ENCODE measurements around the gene RHBDF1. TPM values are rescaled to one million over a fixed set of nuclear protein-coding genes. Genes with fewer than 3 reads are reported as not detected.

Gene RHBDF1
- total RNA-seq, 1 experiment from 2014 or later = 60.8 TPM

- Mint-ChIP-seq H3K27me3 (ENCODE audit: low read depth) (no peaks in the 10 kb centered on the region; the same call in 1 of the 2 replicates), H3K36me3 (peaks cover 47% of the 10 kb centered on the region), H3K4me1 (peaks cover 2% of the 10 kb centered on the region), H3K9me3 (no peaks in the 10 kb centered on the region), H3K27ac (no peak overlapping the region), H3K4me3 (no peak overlapping the region)
- ATAC-seq (no peak), DNase-seq (ENCODE audit: low spot score) (no peak)
- POLR2A ChIA-PET = no interaction called here
- CTCF ChIA-PET = interaction anchor here (0.6 to 1.7 kb wide), 4 partner anchors 8 to 123 kb away, joined by 3 to 5 read pairs (median 4); partner anchors contain the start of gene HBQ1
- TF ChIP-seq MXD4 (CRISPR knock-in tag; IDR thresholded peaks at IDR 0.05; ENCODE audit: borderline replicate concordance) = no peak
- TF ChIP-seq KAT7 (CRISPR knock-in tag; IDR thresholded peaks at IDR 0.05; ENCODE audit: borderline replicate concordance) = no peak
- no peak for TF ChIP-seq SP1 (CRISPR knock-in tag; conservative IDR thresholded peaks at IDR 0.05)
- no peak for TF ChIP-seq TEAD1 (CRISPR knock-in tag; IDR thresholded peaks at IDR 0.05)
- TF ChIP-seq ATF1 (CRISPR knock-in tag; IDR thresholded peaks at IDR 0.05) = no peak
- TF ChIP-seq GTF2I (CRISPR knock-in tag; conservative IDR thresholded peaks at IDR 0.05) = no peak
- no peak for TF ChIP-seq STAT6 (CRISPR knock-in tag; conservative IDR thresholded peaks at IDR 0.05; ENCODE audit: low read depth)
- no peak for TF ChIP-seq OVOL2 (CRISPR knock-in tag; IDR thresholded peaks at IDR 0.05; ENCODE audit: borderline replicate concordance)
- no peak for TF ChIP-seq HMGA2 (CRISPR knock-in tag; IDR thresholded peaks at IDR 0.05)
- TF ChIP-seq NFATC4 (CRISPR knock-in tag; IDR thresholded peaks at IDR 0.05) = no peak
- no peak for TF ChIP-seq JUN (CRISPR knock-in tag; IDR thresholded peaks at IDR 0.05)
- TF ChIP-seq E2F5 (CRISPR knock-in tag; IDR thresholded peaks at IDR 0.05) = no peak
- no peak for TF ChIP-seq ERG (CRISPR knock-in tag; IDR thresholded peaks at IDR 0.05)
- TF ChIP-seq AR (CRISPR knock-in tag; IDR thresholded peaks at IDR 0.05) = no peak
Measured at GRCh38 chr16:57711-58110, 14.7 kb downstream of the RHBDF1 start.

GRCh38 chr16:56231-56927, 16.1 kb downstream of the RHBDF1 start:
- TF ChIP-seq KAT7 (CRISPR knock-in tag; IDR thresholded peaks at IDR 0.05; ENCODE audit: borderline replicate concordance) = no peak
- no peak for TF ChIP-seq HMGA2 (CRISPR knock-in tag; IDR thresholded peaks at IDR 0.05)
- TF ChIP-seq ZBTB21 (CRISPR knock-in tag; IDR thresholded peaks at IDR 0.05; ENCODE audit: borderline replicate concordance) = no peak
- TF ChIP-seq ZNF138 (CRISPR knock-in tag; conservative IDR thresholded peaks at IDR 0.05) = no peak
- no peak for TF ChIP-seq MXD4 (CRISPR knock-in tag; IDR thresholded peaks at IDR 0.05; ENCODE audit: borderline replicate concordance)
- TF ChIP-seq ZNF425 (CRISPR knock-in tag; conservative IDR thresholded peaks at IDR 0.05) = no peak
- TF ChIP-seq RORB (CRISPR knock-in tag; IDR thresholded peaks at IDR 0.05) = no peak
- no peak for TF ChIP-seq ATF3 (CRISPR knock-in tag; conservative IDR thresholded peaks at IDR 0.05)
- H3K9me3 Mint-ChIP-seq = no peaks in the 10 kb centered on the region
- no peaks in the 10 kb centered on the region; the same call in 1 of the 2 replicates for H3K27me3 Mint-ChIP-seq (ENCODE audit: low read depth)
- CTCF ChIA-PET = interaction anchor here (0.9 to 1.5 kb wide), 4 partner anchors 9 to 61 kb away, joined by 3 to 5 read pairs (median 4); no protein-coding TSS in a partner anchor
- H3K4me1 Mint-ChIP-seq = peaks cover 5% of the 10 kb centered on the region
- ATAC-seq = no peak
- peaks cover 54% of the 10 kb centered on the region for H3K36me3 Mint-ChIP-seq
- DNase-seq (ENCODE audit: low spot score) = no peak
- POLR2A ChIA-PET = no interaction called here
- H3K27ac Mint-ChIP-seq = no peak overlapping the region
- no peak overlapping the region for H3K4me3 Mint-ChIP-seq

Data from WTC11 (cell line).